Pons (tissue), 1 donor: ENCODE results near the gene GAS5.

ENCODE experiments used
- DNase-seq: peaks from one replicate; pipeline ENCODE4 v3.0.0-alpha.2; 2016; ENCODE audit warnings: low spot score

Gene GAS5

GRCh38 chr1:173824315-173825081, 43.3 kb downstream of the GAS5 start, which contains the start of the genes CENPL and DARS2:
TSS of gene CENPL (minus strand) at chr1:173824883. CDS start at chr1:173811299, 13,584 bp downstream.
TSS of gene DARS2 (plus strand) at chr1:173824673. CDS start at chr1:173825230, 557 bp downstream.
- peak; percentile 98 for DNase-seq

- no peak for DNase-seq
Measured at GRCh38 chr1:173823781-173824314, 43.9 kb downstream of the GAS5 start.

DNA sequence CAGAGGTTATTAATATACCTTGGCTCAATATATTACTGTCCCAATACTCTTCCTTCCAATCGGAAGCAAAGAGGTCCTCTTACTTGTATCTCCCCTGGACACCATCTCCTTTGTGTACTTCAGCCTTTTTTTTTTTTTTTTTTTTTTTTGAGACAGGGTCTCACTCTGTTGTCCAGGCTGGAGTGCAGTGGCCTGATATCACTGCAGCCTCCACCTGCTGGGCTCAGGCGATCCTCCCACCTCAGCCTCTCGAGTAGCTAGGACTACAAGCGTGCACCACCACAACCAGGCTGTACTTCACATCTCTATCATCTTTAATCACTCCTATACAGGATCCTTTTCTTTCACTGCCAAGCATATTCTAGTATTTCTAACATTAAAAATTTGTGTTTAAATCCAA, 46.1 kb downstream of the GAS5 start:
- DNase-seq, result no peak

DNA sequence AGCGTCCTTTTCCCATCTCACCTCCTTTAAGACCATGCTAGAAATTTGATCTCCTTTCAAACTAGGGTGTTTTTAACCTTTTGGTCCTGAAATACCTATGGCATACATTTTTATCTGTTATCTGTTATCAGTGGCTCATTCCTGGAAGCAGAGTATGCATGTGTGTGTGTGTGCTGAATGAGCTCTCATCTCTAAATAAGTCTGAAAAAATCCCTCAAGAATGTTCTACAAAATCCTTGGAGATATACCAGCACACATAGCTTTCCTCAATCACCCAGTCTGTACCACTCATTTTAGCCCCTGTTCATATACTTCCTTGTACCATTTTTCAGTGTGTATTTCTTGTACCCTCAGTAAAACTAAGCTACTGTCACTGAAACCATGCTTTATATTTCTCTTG, 49.3 kb downstream of the GAS5 start:
- no peak for DNase-seq
